SU-DHL-6 (cell line): Measurements from ENCODE around the gene GAMT.

Experiments used
- CTCF ChIP-seq: fragments of 200-600 bp; sonication (generic); IDR thresholded peaks from one replicate; pipeline ENCODE4 v1.5.1; 2017; ENCODE audit warnings: antibody characterized with exemption, mild to moderate bottlenecking, low read length, moderate library complexity; ENCODE audit not compliant: insufficient read depth, poor library complexity, severe bottlenecking
- EZH2phosphoT487 ChIP-seq: fragments of 200-600 bp; sonication (generic), shearing (Covaris generic); conservative IDR thresholded peaks from 2 replicates; pipeline ENCODE4 v1.6.1; 2018; ENCODE audit warnings: mild to moderate bottlenecking, antibody characterized with exemption, low read length, moderate library complexity, mixed read lengths

GRCh38 chr19:1447504-1447903, 46.2 kb upstream of the GAMT start:
- TF ChIP-seq CTCF = no peak
- no peak for TF ChIP-seq EZH2phosphoT487
